Stomach (tissue), 4 donors: ENCODE results near the gene KIF2C.

Experiments
- CTCF ChIP-seq, 7 experiments: fragments of 450-650 bp in 4 of 7; fragments of 200-600 bp in 3 of 7; sonication (generic) in 3 of 7; IDR thresholded peaks; one replicate each; pipeline ENCODE4 v1.5.1; 2016 to 2019; ENCODE audit warnings: antibody characterized with exemption in 7 of 7, control low read depth in 2 of 7, mild to moderate bottlenecking in 1 of 7
- EP300 ChIP-seq: sonication (generic); formaldehyde crosslinking; IDR thresholded peaks from one replicate; pipeline ENCODE4 v1.6.1; 2017; ENCODE audit warnings: antibody characterized with exemption
- POLR2A ChIP-seq, 4 donors: fragments of 450-650 bp; IDR thresholded peaks; one replicate each; pipeline ENCODE4 v1.6.1; 2016; ENCODE audit warnings: antibody characterized with exemption in 4 of 4, control low read depth in 2 of 4, mild to moderate bottlenecking in 1 of 4, moderate library complexity in 1 of 4
- POLR2AphosphoS5 ChIP-seq, 3 donors: sonication (generic); formaldehyde crosslinking; IDR thresholded peaks; one replicate each; pipeline ENCODE4 v1.6.1; 2016; ENCODE audit warnings: antibody characterized with exemption in 3 of 3

GRCh38 chr1:44776730-44777068 lies 37.1 kb downstream of the KIF2C start:
- TF ChIP-seq POLR2AphosphoS5 (IDR thresholded peaks at IDR 0.05) = no peak
- no peak for TF ChIP-seq CTCF (IDR thresholded peaks at IDR 0.05)
- TF ChIP-seq POLR2A (IDR thresholded peaks at IDR 0.05) = no peak
- TF ChIP-seq EP300 = no peak
